Thymus (tissue), 11 donors: ENCODE results near the gene SPRED2. TPM values are rescaled to one million over a fixed set of nuclear protein-coding genes. Genes with fewer than 3 reads are reported as not detected.

Source experiments
- DNase-seq, 9 donors: peaks; one replicate each; pipeline ENCODE4 v3.0.0-alpha.2; 2013; ENCODE audit warnings: low spot score in 9 of 9, low read depth in 6 of 9, missing footprints in 1 of 9
- H3K27ac ChIP-seq, 2 donors: one replicate each; pipeline ENCODE4 v1.5.1; 2013; ENCODE audit warnings: control low read depth in 1 of 2, low read depth in 1 of 2, low read length in 1 of 2, mild to moderate bottlenecking in 1 of 2, moderate library complexity in 1 of 2
- H3K27me3 ChIP-seq, 2 donors: one replicate each; pipeline ENCODE4 v1.5.1; 2013; ENCODE audit warnings: low read length in 1 of 2; ENCODE audit not compliant: control insufficient read depth in 2 of 2, insufficient read depth in 1 of 2
- H3K36me3 ChIP-seq, 2 donors: one replicate each; pipeline ENCODE4 v1.5.1; 2013; ENCODE audit warnings: low read length in 1 of 2, mild to moderate bottlenecking in 1 of 2, moderate library complexity in 1 of 2; ENCODE audit not compliant: control insufficient read depth in 2 of 2, insufficient read depth in 2 of 2
- H3K4me1 ChIP-seq, 2 donors: one replicate each; pipeline ENCODE4 v1.5.1; 2013; ENCODE audit warnings: low read length in 2 of 2; ENCODE audit not compliant: control insufficient read depth in 2 of 2, insufficient read depth in 2 of 2
- H3K4me3 ChIP-seq, 2 donors: one replicate each; pipeline ENCODE4 v1.5.1; 2013; ENCODE audit warnings: low read length in 2 of 2, control low read depth in 1 of 2, mild to moderate bottlenecking in 1 of 2
- H3K9me3 ChIP-seq, 2 donors: one replicate each; pipeline ENCODE4 v1.5.1; 2013; ENCODE audit warnings: low read length in 1 of 2, mild to moderate bottlenecking in 1 of 2; ENCODE audit not compliant: control insufficient read depth in 2 of 2, insufficient read depth in 1 of 2
- WGBS: extraction: QIAGEN DNeasy Blood & Tissue Kit; methylation state at CpG from one replicate; pipeline ENCODE4 v1.1.7; 2013; 5-methylcytosine and 5-hydroxymethylcytosine counted together
- polyA plus RNA-seq: library from polyadenylated mRNA; stranded (reverse); fragments of 200-250 nt; gene quantifications from one replicate; pipeline ENCODE4 v1.2.3, GENCODE V29; 2013
- total RNA-seq: library from RNA; stranded (reverse); fragments of 120-200 nt; gene quantifications from one replicate; pipeline ENCODE4 v1.2.4, GENCODE V29; 2013
- donor health status: healthy.

SPRED2 gene
- total and polyA plus RNA-seq, 2 donors: 7.9 to 17.0 TPM

GRCh38 chr2:65300134-65300760 lies 132.2 kb downstream of the SPRED2 start:
- no peak for DNase-seq
- H3K4me3 ChIP-seq: peak overlapping the region; percentile 21 to 36
- no peaks in the 10 kb centered on the region for H3K36me3 ChIP-seq
- H3K9me3 ChIP-seq: no peaks in the 10 kb centered on the region
- H3K27ac ChIP-seq: peak overlapping the region; percentile 87 to 95
- H3K4me1 ChIP-seq: peaks cover 30 to 58% of the 10 kb centered on the region in 2 donors
- no peaks in the 10 kb centered on the region for H3K27me3 ChIP-seq
- WGBS: 76% methylated on average over 16 of the region's 16 CpGs

GRCh38 chr2:65299246-65299645 lies 133.2 kb downstream of the SPRED2 start:
- H3K27me3 ChIP-seq: no peaks in the 10 kb centered on the region
- peak overlapping the region in 1 of 2 donors; percentile 3 for H3K27ac ChIP-seq
- H3K4me3 ChIP-seq: no peak overlapping the region
- peaks cover 30 to 58% of the 10 kb centered on the region in 2 donors for H3K4me1 ChIP-seq
- no peak for DNase-seq
- 94% methylated on average over 7 of the region's 7 CpGs for whole genome bisulfite sequencing
- H3K36me3 ChIP-seq: no peaks in the 10 kb centered on the region
- no peaks in the 10 kb centered on the region for H3K9me3 ChIP-seq

- no peaks in the 10 kb centered on the region for H3K9me3 ChIP-seq
- no peaks in the 10 kb centered on the region for H3K27me3 ChIP-seq
- peaks cover 30 to 53% of the 10 kb centered on the region in 2 donors for H3K4me1 ChIP-seq
- no peak for DNase-seq
- no peak overlapping the region for H3K4me3 ChIP-seq
- H3K27ac ChIP-seq: no peak overlapping the region
- no peaks in the 10 kb centered on the region for H3K36me3 ChIP-seq
- 91% methylated on average over 5 of the region's 5 CpGs for WGBS
Measured at GRCh38 chr2:65298089-65298488, 134.3 kb downstream of the SPRED2 start.

- Histone ChIP-seq H3K27me3 (no peaks in the 10 kb centered on the region), H3K4me1 (peaks cover 27 to 48% of the 10 kb centered on the region in 2 donors), H3K27ac (no peak overlapping the region), H3K9me3 (no peaks in the 10 kb centered on the region), H3K4me3 (no peak overlapping the region), H3K36me3 (no peaks in the 10 kb centered on the region)
- DNase-seq: no peak
- 97% methylated on average over 9 of the region's 9 CpGs for WGBS
Measured at GRCh38 chr2:65297544-65297943, 134.9 kb downstream of the SPRED2 start.

- H3K27me3 ChIP-seq: no peaks in the 10 kb centered on the region
- H3K27ac ChIP-seq: no peak overlapping the region
- H3K36me3 ChIP-seq: no peaks in the 10 kb centered on the region
- H3K4me3 ChIP-seq: no peak overlapping the region
- 91% methylated on average over 7 of the region's 7 CpGs for WGBS
- no peak for DNase-seq
- H3K9me3 ChIP-seq: no peaks in the 10 kb centered on the region
- H3K4me1 ChIP-seq: peaks cover 21 to 42% of the 10 kb centered on the region in 2 donors
Measured at GRCh38 chr2:65296971-65297370, 135.4 kb downstream of the SPRED2 start.

- no peaks in the 10 kb centered on the region for H3K9me3 ChIP-seq
- 97% methylated on average over 6 of the region's 6 CpGs for WGBS
- no peak for DNase-seq
Measured at GRCh38 chr2:65294701-65295100, 137.7 kb downstream of the SPRED2 start.

GRCh38 chr2:65294136-65294535 lies 138.3 kb downstream of the SPRED2 start:
- Histone ChIP-seq H3K36me3 (no peaks in the 10 kb centered on the region), H3K9me3 (no peaks in the 10 kb centered on the region), H3K27me3 (no peaks in the 10 kb centered on the region), H3K4me3 (no peak overlapping the region), H3K27ac (no peak overlapping the region), H3K4me1 (peaks cover 0 to 14% of the 10 kb centered on the region in 2 donors)
- WGBS: 91% methylated on average over 6 of the region's 6 CpGs
- no peak for DNase-seq

More at GRCh38 chr2:65294701-65295100, 137.7 kb downstream of the SPRED2 start:
- Histone ChIP-seq H3K4me1 (peaks cover 4 to 20% of the 10 kb centered on the region in 2 donors), H3K4me3 (no peak overlapping the region), H3K27me3 (no peaks in the 10 kb centered on the region), H3K36me3 (no peaks in the 10 kb centered on the region), H3K27ac (no peak overlapping the region)

- Histone ChIP-seq H3K4me1 (peaks cover 0 to 10% of the 10 kb centered on the region in 2 donors), H3K27ac (no peak overlapping the region)
- WGBS: 97% methylated on average over 5 of the region's 5 CpGs
Measured at GRCh38 chr2:65293376-65293775, 139.0 kb downstream of the SPRED2 start.

GRCh38 chr2:65292461-65293011 lies 139.9 kb downstream of the SPRED2 start:
- Histone ChIP-seq H3K9me3 (no peaks in the 10 kb centered on the region), H3K27me3 (no peaks in the 10 kb centered on the region), H3K36me3 (no peaks in the 10 kb centered on the region), H3K27ac (no peak overlapping the region), H3K4me1 (peaks cover 0 to 4% of the 10 kb centered on the region in 2 donors), H3K4me3 (no peak overlapping the region)
- 91% methylated on average over 21 of the region's 21 CpGs for WGBS
- DNase-seq: no peak

More at GRCh38 chr2:65293376-65293775, 139.0 kb downstream of the SPRED2 start:
- Histone ChIP-seq H3K9me3 (no peaks in the 10 kb centered on the region), H3K4me3 (no peak overlapping the region), H3K27me3 (no peaks in the 10 kb centered on the region), H3K36me3 (no peaks in the 10 kb centered on the region)
- DNase-seq: no peak
